NCI-H1694 treated with DMSO at 0.1 percent for 48 hours (cell line): ENCODE data around the gene CHSY1.

ENCODE experiments used
- DNase-seq: peaks from one replicate; lab custom pipeline; 2025; lab: John Stamatoyannopoulos, UW

The CHSY1 gene

GRCh38 chr15:101151288-101151687 is 100.6 kb downstream of the CHSY1 start:
- DNase-seq = no peak

- no peak for DNase-seq
These were observed 101.2 kb downstream of the CHSY1 start for GRCh38 chr15:101150723-101151040.

GRCh38 chr15:101149864-101150722 is 101.8 kb downstream of the CHSY1 start:
- no peak for DNase-seq

GRCh38 chr15:101148881-101149664 is 102.8 kb downstream of the CHSY1 start:
- no peak for DNase-seq

GRCh38 chr15:101148166-101148880 is 103.5 kb downstream of the CHSY1 start:
- no peak for DNase-seq

GRCh38 chr15:101147181-101147580 is 104.7 kb downstream of the CHSY1 start:
- no peak for DNase-seq

GRCh38 chr15:101146118-101146702 is 105.6 kb downstream of the CHSY1 start:
- DNase-seq = no peak

- DNase-seq = no peak
These were observed 106.5 kb downstream of the CHSY1 start for GRCh38 chr15:101145362-101145761.

- DNase-seq = no peak
These were observed 108.5 kb downstream of the CHSY1 start for GRCh38 chr15:101143321-101143720.

GRCh38 chr15:101142711-101143110 is 109.1 kb downstream of the CHSY1 start:
- DNase-seq = no peak

GRCh38 chr15:101141926-101142527 is 109.8 kb downstream of the CHSY1 start:
- DNase-seq = no peak

- no peak for DNase-seq
These were observed 111.2 kb downstream of the CHSY1 start for GRCh38 chr15:101140697-101141065.

- no peak for DNase-seq
These were observed 111.7 kb downstream of the CHSY1 start for GRCh38 chr15:101139986-101140696.

GRCh38 chr15:101138913-101139880 is 112.7 kb downstream of the CHSY1 start:
- DNase-seq = no peak

GRCh38 chr15:101138086-101138660 is 113.7 kb downstream of the CHSY1 start:
- no peak for DNase-seq

GRCh38 chr15:101137312-101137940 is 114.4 kb downstream of the CHSY1 start:
- DNase-seq = no peak

GRCh38 chr15:101136381-101137268 is 115.2 kb downstream of the CHSY1 start:
- DNase-seq = no peak

- no peak for DNase-seq
These were observed 116.2 kb downstream of the CHSY1 start for GRCh38 chr15:101135532-101136166.
